WTC11 (cell line): ENCODE measurements around the gene ZDHHC8. TPM values are rescaled to one million over a fixed set of nuclear protein-coding genes. Genes with fewer than 3 reads are reported as not detected.

Experiments used
- ATAC-seq: fragments of 200-7000 bp; cut with Tn5 transposase; 2 replicates; pipeline ENCODE4 v1.10.0; 2021; ENCODE audit warnings: mild to moderate bottlenecking, moderate library complexity
- CTCF ChIA-PET: fragments of 300-600 bp; sonication (Branson Sonifier 250); formaldehyde crosslinking; loops from one replicate; lab custom pipeline; 2021; ENCODE audit warnings: antibody characterized with exemption; lab: Charles Lee
- POLR2A ChIA-PET: fragments of 350-600 bp; sonication (Branson Sonifier 250); formaldehyde crosslinking; loops from one replicate; lab custom pipeline; 2021; ENCODE audit warnings: antibody characterized with exemption; lab: Charles Lee
- DNase-seq: peaks from one replicate; pipeline ENCODE4 v3.0.0; 2021; ENCODE audit warnings: low spot score
- H3K27ac Mint-ChIP-seq: 2 replicates; pipeline ENCODE4 v1.8.0; 2021; ENCODE audit warnings: mixed read lengths
- H3K27me3 Mint-ChIP-seq: 2 replicates; pipeline ENCODE4 v1.8.0; 2021; ENCODE audit warnings: low read depth, mild to moderate bottlenecking, moderate library complexity, mixed read lengths
- H3K36me3 Mint-ChIP-seq: 2 replicates; pipeline ENCODE4 v1.8.0; 2021; ENCODE audit warnings: mixed read lengths
- H3K4me1 Mint-ChIP-seq: 2 replicates; pipeline ENCODE4 v1.8.0; 2022; ENCODE audit warnings: mixed read lengths
- H3K4me3 Mint-ChIP-seq: 2 replicates; pipeline ENCODE4 v1.8.0; 2021; ENCODE audit warnings: mild to moderate bottlenecking, moderate library complexity, mixed read lengths
- H3K9me3 Mint-ChIP-seq: 2 replicates; pipeline ENCODE4 v1.8.0; 2021; ENCODE audit warnings: mixed read lengths
- FOXK1 ChIP-seq: sonication (generic); formaldehyde crosslinking; IDR thresholded peaks from 2 replicates; pipeline ENCODE4 v1.8.0; 2022; ENCODE audit warnings: mild to moderate bottlenecking, moderate library complexity, missing genetic modification reagents
- RORB ChIP-seq: fragments of 250-450 bp; sonication (Bioruptor Pico); IDR thresholded peaks from 2 replicates; pipeline ENCODE4 v1.9.0; 2021; ENCODE audit warnings: mild to moderate bottlenecking
- SP1 ChIP-seq: sonication (generic); formaldehyde crosslinking; conservative IDR thresholded peaks from 2 replicates; pipeline ENCODE4 v1.8.1; 2022; ENCODE audit warnings: missing genetic modification reagents
- TEAD1 ChIP-seq: sonication (generic); formaldehyde crosslinking; IDR thresholded peaks from 2 replicates; pipeline ENCODE4 v1.8.0; 2022; ENCODE audit warnings: mild to moderate bottlenecking, missing genetic modification reagents
- ZNF121 ChIP-seq: sonication (generic); formaldehyde crosslinking; IDR thresholded peaks from 2 replicates; pipeline ENCODE4 v1.8.0; 2023; ENCODE audit warnings: missing genetic modification reagents
- total RNA-seq: library from RNA; stranded (reverse); gene quantifications from 3 replicates; pipeline ENCODE4 v1.2.3, GENCODE V29; 2021
- TF ChIP-seq, protein P1 (sequence below): sonication (generic); formaldehyde crosslinking; IDR thresholded peaks from 2 replicates; pipeline ENCODE4 v1.8.0; 2022; ENCODE audit warnings: mild to moderate bottlenecking, missing genetic modification reagents
- TF ChIP-seq, protein P2 (sequence below): fragments of 200-600 bp; IDR thresholded peaks from 2 replicates; pipeline ENCODE4 v1.8.0; 2022; ENCODE audit warnings: antibody characterized with exemption
- TF ChIP-seq, protein P3 (sequence below): sonication (generic); formaldehyde crosslinking; IDR thresholded peaks from 2 replicates; pipeline ENCODE4 v1.8.1; 2023; ENCODE audit warnings: mild to moderate bottlenecking, missing genetic modification reagents
- TF ChIP-seq, protein P4 (sequence below): sonication (generic); formaldehyde crosslinking; conservative IDR thresholded peaks from 2 replicates; pipeline ENCODE4 v1.8.1; 2022; ENCODE audit warnings: mild to moderate bottlenecking, missing genetic modification reagents
- TF ChIP-seq, protein P5 (sequence below): sonication (generic); formaldehyde crosslinking; IDR thresholded peaks from 2 replicates; pipeline ENCODE4 v1.8.1; 2022; ENCODE audit warnings: low read depth, missing genetic modification reagents, borderline replicate concordance
- TF ChIP-seq, protein P6 (sequence below): sonication (generic); formaldehyde crosslinking; IDR thresholded peaks from 2 replicates; pipeline ENCODE4 v1.8.0; 2023; ENCODE audit warnings: missing genetic modification reagents, mild to moderate bottlenecking, borderline replicate concordance

Gene ZDHHC8
- total RNA-seq, 1 experiment from 2014 or later = 79.7 TPM

DNA sequence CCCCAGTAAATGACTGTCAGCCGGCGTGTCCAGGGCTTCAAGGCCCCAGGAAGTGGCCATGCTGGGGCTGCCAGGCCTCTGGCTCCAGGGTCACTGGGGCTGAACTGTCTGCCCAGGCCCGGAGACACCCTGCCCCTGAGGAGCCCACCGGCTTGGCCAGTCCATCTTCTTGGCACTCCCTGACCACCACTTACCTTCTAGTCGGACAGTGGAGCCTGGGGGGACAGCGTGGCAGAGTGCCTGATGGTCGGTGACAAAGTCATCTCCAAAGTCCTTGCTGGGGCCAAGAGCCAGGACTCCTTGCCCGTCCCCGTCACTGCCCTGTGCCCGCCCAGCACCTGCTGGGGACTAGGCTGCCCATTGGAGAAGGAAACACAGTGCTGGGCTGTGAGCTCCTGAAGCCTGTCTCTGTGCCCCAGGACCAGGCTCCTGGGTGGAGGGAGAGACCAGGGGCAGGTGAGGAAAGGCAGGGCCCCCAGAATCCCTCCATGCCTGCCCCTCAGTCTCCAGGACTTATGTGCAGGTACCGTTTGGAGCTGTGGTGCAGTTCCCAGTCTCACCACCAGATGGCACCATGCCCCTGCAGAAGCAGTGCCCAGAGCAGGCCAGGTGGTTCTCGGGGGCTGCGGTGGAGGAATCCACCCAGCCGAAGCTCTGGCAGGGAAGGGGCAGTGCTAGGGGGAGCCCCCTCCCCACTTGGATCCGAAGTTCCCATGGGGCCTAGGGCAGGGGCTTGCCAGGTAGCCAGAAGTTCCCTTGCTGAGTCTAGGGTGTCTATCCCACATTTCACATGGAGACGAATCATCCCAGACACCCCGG, 25.2 kb downstream of the ZDHHC8 start:
- ChIA-PET CTCF (interaction anchor here (0.6 to 3.2 kb wide), 52 partner anchors 9 to 1548 kb away, joined by 3 to 69 read pairs (median 5); partner anchors contain the start of genes DGCR6L and TRMT2A), POLR2A (interaction anchor here (0.6 to 1.5 kb wide), 2 partner anchors 82 to 376 kb away, joined by 3 to 4 read pairs; no protein-coding TSS in a partner anchor)
- Mint-ChIP-seq H3K4me3 (no peak overlapping the region), H3K36me3 (no peaks in the 10 kb centered on the region), H3K4me1 (peaks cover 7% of the 10 kb centered on the region), H3K9me3 (no peaks in the 10 kb centered on the region), H3K27me3 (no peaks in the 10 kb centered on the region), H3K27ac (no peak overlapping the region)
- peak; percentile 97 for DNase-seq
- peak; percentile 64 for ATAC-seq
- peak; percentile 52 for TF ChIP-seq SP1 (CRISPR knock-in tag)
- TF ChIP-seq, protein P1, sequence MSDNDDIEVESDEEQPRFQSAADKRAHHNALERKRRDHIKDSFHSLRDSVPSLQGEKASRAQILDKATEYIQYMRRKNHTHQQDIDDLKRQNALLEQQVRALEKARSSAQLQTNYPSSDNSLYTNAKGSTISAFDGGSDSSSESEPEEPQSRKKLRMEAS (CRISPR knock-in tag) = 0 out of 2 replicates have a peak, but pooled peaks have one; percentile 49
- no peak for TF ChIP-seq ZNF121
- TF ChIP-seq TEAD1 (CRISPR knock-in tag) = 0 out of 2 replicates have a peak, but pooled peaks have one; percentile 30
- TF ChIP-seq, protein P2, sequence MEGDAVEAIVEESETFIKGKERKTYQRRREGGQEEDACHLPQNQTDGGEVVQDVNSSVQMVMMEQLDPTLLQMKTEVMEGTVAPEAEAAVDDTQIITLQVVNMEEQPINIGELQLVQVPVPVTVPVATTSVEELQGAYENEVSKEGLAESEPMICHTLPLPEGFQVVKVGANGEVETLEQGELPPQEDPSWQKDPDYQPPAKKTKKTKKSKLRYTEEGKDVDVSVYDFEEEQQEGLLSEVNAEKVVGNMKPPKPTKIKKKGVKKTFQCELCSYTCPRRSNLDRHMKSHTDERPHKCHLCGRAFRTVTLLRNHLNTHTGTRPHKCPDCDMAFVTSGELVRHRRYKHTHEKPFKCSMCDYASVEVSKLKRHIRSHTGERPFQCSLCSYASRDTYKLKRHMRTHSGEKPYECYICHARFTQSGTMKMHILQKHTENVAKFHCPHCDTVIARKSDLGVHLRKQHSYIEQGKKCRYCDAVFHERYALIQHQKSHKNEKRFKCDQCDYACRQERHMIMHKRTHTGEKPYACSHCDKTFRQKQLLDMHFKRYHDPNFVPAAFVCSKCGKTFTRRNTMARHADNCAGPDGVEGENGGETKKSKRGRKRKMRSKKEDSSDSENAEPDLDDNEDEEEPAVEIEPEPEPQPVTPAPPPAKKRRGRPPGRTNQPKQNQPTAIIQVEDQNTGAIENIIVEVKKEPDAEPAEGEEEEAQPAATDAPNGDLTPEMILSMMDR = peak; percentile 100

DNA sequence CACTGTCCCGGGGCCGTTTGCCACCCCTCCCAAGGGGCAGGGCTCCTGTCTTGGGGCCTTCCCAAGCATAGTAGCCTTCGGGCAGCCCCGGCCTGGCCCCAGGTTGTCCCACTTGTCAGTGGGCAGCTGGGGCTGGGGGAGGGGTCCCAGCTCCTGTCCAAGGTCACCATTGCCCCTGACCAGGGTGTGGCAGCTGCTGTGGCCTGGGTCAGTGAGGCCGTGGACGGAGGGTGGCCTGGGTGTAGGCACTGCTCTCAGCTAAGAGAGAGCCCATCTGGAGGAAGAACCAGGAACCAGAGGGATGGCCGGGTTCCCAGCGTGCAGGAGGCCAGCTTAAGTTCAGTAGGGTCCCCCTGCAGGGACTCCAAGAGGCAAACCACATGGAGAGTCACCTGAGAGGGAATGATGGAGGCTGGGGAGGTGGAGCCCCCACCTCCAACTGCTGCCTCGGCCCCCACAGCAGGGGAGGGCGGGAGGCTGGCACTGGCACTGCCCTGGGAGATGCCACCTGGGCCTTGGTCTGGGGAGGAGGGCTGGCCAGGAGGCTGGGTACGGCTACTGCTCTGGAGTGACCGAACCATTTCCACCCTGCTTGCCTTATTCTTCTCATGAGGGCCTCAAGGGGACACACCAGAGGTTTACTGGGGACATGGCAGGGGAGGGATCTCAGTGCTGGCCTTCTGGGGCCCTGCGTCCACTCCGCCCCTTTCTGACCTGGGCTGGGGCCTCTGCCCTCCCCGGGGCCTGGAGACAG, 26.0 kb downstream of the ZDHHC8 start:
- no peaks in the 10 kb centered on the region for H3K27me3 Mint-ChIP-seq
- DNase-seq (no peak), ATAC-seq (peak; percentile 6)
- H3K4me1 Mint-ChIP-seq = peaks cover 7% of the 10 kb centered on the region
- H3K27ac Mint-ChIP-seq = no peak overlapping the region
- no peaks in the 10 kb centered on the region for H3K36me3 Mint-ChIP-seq
- TF ChIP-seq, protein P1 (CRISPR knock-in tag) = 0 out of 2 replicates have a peak, but pooled peaks have one; percentile 8
- TF ChIP-seq FOXK1 = no peak
- POLR2A ChIA-PET = interaction anchor here (0.6 to 1.5 kb wide), 2 partner anchors 81 to 377 kb away, joined by 3 to 4 read pairs; no protein-coding TSS in a partner anchor
- CTCF ChIA-PET = interaction anchor here (0.6 to 3.2 kb wide), 53 partner anchors 10 to 1547 kb away, joined by 3 to 69 read pairs (median 5); partner anchors contain the start of genes DGCR6L and TRMT2A
- no peaks in the 10 kb centered on the region for H3K9me3 Mint-ChIP-seq
- H3K4me3 Mint-ChIP-seq = no peak overlapping the region

DNA sequence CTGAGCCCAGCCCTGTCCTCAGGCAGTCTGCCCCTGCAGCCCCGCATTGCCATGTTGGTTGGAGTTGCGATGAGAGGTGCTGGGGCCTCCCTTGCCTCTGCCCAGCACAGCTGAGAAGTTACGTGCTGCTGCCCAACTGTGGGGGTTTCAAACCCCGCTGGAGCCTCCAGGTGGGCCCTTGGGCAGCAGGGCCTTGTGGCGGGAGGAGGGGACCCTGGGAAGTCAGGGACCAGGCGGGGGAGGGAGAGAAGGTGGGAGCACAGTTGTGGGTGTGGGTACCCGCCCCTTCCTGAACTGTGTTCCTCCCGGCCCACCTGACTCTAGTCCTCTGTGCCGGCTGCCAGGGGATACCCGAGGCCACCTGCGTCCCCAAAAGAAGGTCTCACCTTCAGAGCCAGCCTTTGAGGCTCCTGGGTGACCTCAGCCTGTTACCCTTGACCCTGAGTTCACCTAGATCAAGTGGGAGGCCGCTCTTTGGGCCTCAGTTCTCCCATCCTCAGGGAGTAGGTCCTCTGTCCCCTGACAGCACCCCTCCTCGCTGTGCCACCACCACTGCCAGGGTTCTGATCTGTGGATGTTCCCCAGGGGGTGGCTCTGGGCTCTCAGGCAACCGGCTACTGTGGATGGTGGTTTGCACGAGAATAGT, 26.9 kb downstream of the ZDHHC8 start:
- ChIA-PET POLR2A (interaction anchor here (0.6 kb wide), 1 partner anchor 126 kb away, joined by 3 read pairs; no protein-coding TSS in a partner anchor), CTCF (interaction anchor here (0.9 to 3.2 kb wide), 15 partner anchors 10 to 260 kb away, joined by 3 to 69 read pairs (median 8); partner anchors contain the start of gene DGCR6L)
- no peak overlapping the region for H3K27ac Mint-ChIP-seq
- TF ChIP-seq, protein P3, sequence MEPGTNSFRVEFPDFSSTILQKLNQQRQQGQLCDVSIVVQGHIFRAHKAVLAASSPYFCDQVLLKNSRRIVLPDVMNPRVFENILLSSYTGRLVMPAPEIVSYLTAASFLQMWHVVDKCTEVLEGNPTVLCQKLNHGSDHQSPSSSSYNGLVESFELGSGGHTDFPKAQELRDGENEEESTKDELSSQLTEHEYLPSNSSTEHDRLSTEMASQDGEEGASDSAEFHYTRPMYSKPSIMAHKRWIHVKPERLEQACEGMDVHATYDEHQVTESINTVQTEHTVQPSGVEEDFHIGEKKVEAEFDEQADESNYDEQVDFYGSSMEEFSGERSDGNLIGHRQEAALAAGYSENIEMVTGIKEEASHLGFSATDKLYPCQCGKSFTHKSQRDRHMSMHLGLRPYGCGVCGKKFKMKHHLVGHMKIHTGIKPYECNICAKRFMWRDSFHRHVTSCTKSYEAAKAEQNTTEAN (CRISPR knock-in tag) = no peak
- TF ChIP-seq, protein P2 = no peak
- TF ChIP-seq, protein P4, sequence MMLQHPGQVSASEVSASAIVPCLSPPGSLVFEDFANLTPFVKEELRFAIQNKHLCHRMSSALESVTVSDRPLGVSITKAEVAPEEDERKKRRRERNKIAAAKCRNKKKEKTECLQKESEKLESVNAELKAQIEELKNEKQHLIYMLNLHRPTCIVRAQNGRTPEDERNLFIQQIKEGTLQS (CRISPR knock-in tag) = no peak
- TF ChIP-seq, protein P5, sequence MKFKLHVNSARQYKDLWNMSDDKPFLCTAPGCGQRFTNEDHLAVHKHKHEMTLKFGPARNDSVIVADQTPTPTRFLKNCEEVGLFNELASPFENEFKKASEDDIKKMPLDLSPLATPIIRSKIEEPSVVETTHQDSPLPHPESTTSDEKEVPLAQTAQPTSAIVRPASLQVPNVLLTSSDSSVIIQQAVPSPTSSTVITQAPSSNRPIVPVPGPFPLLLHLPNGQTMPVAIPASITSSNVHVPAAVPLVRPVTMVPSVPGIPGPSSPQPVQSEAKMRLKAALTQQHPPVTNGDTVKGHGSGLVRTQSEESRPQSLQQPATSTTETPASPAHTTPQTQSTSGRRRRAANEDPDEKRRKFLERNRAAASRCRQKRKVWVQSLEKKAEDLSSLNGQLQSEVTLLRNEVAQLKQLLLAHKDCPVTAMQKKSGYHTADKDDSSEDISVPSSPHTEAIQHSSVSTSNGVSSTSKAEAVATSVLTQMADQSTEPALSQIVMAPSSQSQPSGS (CRISPR knock-in tag) = no peak
- TF ChIP-seq, protein P6, sequence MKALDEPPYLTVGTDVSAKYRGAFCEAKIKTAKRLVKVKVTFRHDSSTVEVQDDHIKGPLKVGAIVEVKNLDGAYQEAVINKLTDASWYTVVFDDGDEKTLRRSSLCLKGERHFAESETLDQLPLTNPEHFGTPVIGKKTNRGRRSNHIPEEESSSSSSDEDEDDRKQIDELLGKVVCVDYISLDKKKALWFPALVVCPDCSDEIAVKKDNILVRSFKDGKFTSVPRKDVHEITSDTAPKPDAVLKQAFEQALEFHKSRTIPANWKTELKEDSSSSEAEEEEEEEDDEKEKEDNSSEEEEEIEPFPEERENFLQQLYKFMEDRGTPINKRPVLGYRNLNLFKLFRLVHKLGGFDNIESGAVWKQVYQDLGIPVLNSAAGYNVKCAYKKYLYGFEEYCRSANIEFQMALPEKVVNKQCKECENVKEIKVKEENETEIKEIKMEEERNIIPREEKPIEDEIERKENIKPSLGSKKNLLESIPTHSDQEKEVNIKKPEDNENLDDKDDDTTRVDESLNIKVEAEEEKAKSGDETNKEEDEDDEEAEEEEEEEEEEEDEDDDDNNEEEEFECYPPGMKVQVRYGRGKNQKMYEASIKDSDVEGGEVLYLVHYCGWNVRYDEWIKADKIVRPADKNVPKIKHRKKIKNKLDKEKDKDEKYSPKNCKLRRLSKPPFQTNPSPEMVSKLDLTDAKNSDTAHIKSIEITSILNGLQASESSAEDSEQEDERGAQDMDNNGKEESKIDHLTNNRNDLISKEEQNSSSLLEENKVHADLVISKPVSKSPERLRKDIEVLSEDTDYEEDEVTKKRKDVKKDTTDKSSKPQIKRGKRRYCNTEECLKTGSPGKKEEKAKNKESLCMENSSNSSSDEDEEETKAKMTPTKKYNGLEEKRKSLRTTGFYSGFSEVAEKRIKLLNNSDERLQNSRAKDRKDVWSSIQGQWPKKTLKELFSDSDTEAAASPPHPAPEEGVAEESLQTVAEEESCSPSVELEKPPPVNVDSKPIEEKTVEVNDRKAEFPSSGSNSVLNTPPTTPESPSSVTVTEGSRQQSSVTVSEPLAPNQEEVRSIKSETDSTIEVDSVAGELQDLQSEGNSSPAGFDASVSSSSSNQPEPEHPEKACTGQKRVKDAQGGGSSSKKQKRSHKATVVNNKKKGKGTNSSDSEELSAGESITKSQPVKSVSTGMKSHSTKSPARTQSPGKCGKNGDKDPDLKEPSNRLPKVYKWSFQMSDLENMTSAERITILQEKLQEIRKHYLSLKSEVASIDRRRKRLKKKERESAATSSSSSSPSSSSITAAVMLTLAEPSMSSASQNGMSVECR (CRISPR knock-in tag) = no peak
- TF ChIP-seq TEAD1 (CRISPR knock-in tag) = no peak
- TF ChIP-seq RORB = no peak

More for the DNA sequence above, 26.9 kb downstream of the ZDHHC8 start:
- DNase-seq (no peak), ATAC-seq (no peak)
- no peaks in the 10 kb centered on the region for H3K9me3 Mint-ChIP-seq
- no peaks in the 10 kb centered on the region for H3K36me3 Mint-ChIP-seq
- no peak overlapping the region for H3K4me3 Mint-ChIP-seq
- peaks cover 7% of the 10 kb centered on the region for H3K4me1 Mint-ChIP-seq
- no peaks in the 10 kb centered on the region for H3K27me3 Mint-ChIP-seq
